Measurements from ENCODE around the gene SAMD4B.

GRCh38 chr19:39401070-39401548 lies 58.9 kb downstream of the SAMD4B start:
- TF ChIP-seq CTCF (IDR thresholded peaks at IDR 0.05) (no peak), POLR2A (IDR thresholded peaks at IDR 0.05) (no peak)
